Kidney epithelial cell (primary cell): Measurements from ENCODE around the gene RPS23. TPM values are rescaled to one million over a fixed set of nuclear protein-coding genes. Genes with fewer than 3 reads are reported as not detected.
A peak's percentile ranks its signal among the peaks of the same experiment; 100 is the strongest.

Source experiments
- DNase-seq: peaks from one replicate; pipeline ENCODE4 v3.0.0-alpha.2; 2010; ENCODE audit warnings: low read depth
- H3K27me3 ChIP-seq: 2 replicates; pipeline ENCODE4 v1.6.0; 2011; ENCODE audit warnings: low read length; ENCODE audit not compliant: control insufficient read depth, insufficient read depth
- H3K36me3 ChIP-seq: 2 replicates; pipeline ENCODE4 v1.5.1; 2011; ENCODE audit warnings: low read length; ENCODE audit not compliant: control insufficient read depth, insufficient read depth
- H3K4me3 ChIP-seq: 2 replicates; pipeline ENCODE4 v1.5.1; 2011; ENCODE audit warnings: low read depth, mild to moderate bottlenecking, control low read depth, low read length
- CTCF ChIP-seq: IDR thresholded peaks from 2 replicates; pipeline ENCODE4 v1.5.1; 2011; ENCODE audit warnings: mild to moderate bottlenecking, moderate library complexity, low read length, control low read depth, inconsistent platforms; ENCODE audit not compliant: insufficient read depth, poor library complexity, severe bottlenecking
- total RNA-seq: library from RNA; depleted of rRNA; stranded (reverse); fragments of >200 nt; gene quantifications from 2 replicates; pipeline ENCODE4 v1.2.3, GENCODE V29; 2015

Gene RPS23
- total RNA-seq, 1 donor from 2014 or later = 5,097 TPM

GRCh38 chr5:82319651-82320376 lies 41.7 kb upstream of the RPS23 start:
- no peak overlapping the region for H3K4me3 ChIP-seq
- TF ChIP-seq CTCF = no peak
- H3K27me3 ChIP-seq = no peaks in the 10 kb centered on the region
- H3K36me3 ChIP-seq = no peaks in the 10 kb centered on the region
- DNase-seq = no peak

- no peak for TF ChIP-seq CTCF
- no peaks in the 10 kb centered on the region for H3K27me3 ChIP-seq
- DNase-seq = no peak
- H3K4me3 ChIP-seq = no peak overlapping the region
- no peaks in the 10 kb centered on the region for H3K36me3 ChIP-seq
Measured at GRCh38 chr5:82319192-82319591, 41.0 kb upstream of the RPS23 start.

GRCh38 chr5:82314964-82315758 lies 37.0 kb upstream of the RPS23 start:
- TF ChIP-seq CTCF = no peak
- Histone ChIP-seq H3K36me3 (no peaks in the 10 kb centered on the region), H3K4me3 (no peak overlapping the region), H3K27me3 (no peaks in the 10 kb centered on the region)
- no peak for DNase-seq

GRCh38 chr5:82313016-82313415 lies 34.9 kb upstream of the RPS23 start:
- no peak for DNase-seq
- no peak overlapping the region for H3K4me3 ChIP-seq

GRCh38 chr5:82312373-82312856 lies 34.3 kb upstream of the RPS23 start:
- H3K27me3 ChIP-seq = no peaks in the 10 kb centered on the region
- H3K36me3 ChIP-seq = no peaks in the 10 kb centered on the region
- no peak overlapping the region for H3K4me3 ChIP-seq
- peak; percentile 95 for TF ChIP-seq CTCF
- peak; percentile 23 for DNase-seq

More at GRCh38 chr5:82313016-82313415, 34.9 kb upstream of the RPS23 start:
- Histone ChIP-seq H3K36me3 (no peaks in the 10 kb centered on the region), H3K27me3 (no peaks in the 10 kb centered on the region)
- no peak for TF ChIP-seq CTCF
